GM19240 (cell line): ENCODE results near the gene PDZD11.
"Not testable (repeated sequence)": the region's sequence is repeated elsewhere in the genome, so short reads cannot be mapped to it uniquely, and the experiment has no call there.

ENCODE experiments used
- DNase-seq: peaks from one replicate; pipeline ENCODE4 v3.0.0; 2011; ENCODE audit warnings: low spot score; ENCODE audit not compliant: insufficient read length

PDZD11 gene

GRCh38 chrX:70289793-70290770 is at the start of gene PDZD11, which contains the start of gene KIF4A:
PDZD11 (minus strand) TSS chrX:70289927; CDS start chrX:70289341, 586 bp downstream.
KIF4A (plus strand) TSS chrX:70290104; CDS start chrX:70290459, 355 bp downstream.
- DNase-seq = peak; percentile 88

GRCh38 chrX:70338290-70338689 is 48.6 kb upstream of the PDZD11 start:
- DNase-seq = no peak

- no peak for DNase-seq
Measured at GRCh38 chrX:70336767-70337166, 47.0 kb upstream of the PDZD11 start.

GRCh38 chrX:70332600-70332999 is 42.9 kb upstream of the PDZD11 start:
- DNase-seq = no peak

- DNase-seq = no peak
Measured at GRCh38 chrX:70331161-70331560, 41.4 kb upstream of the PDZD11 start.

- no peak for DNase-seq
Measured at GRCh38 chrX:70324326-70324725, 34.6 kb upstream of the PDZD11 start.

GRCh38 chrX:70323628-70324027 is 33.9 kb upstream of the PDZD11 start:
- DNase-seq = not testable (repeated sequence)

GRCh38 chrX:70322784-70323183 is 33.1 kb upstream of the PDZD11 start:
- no peak for DNase-seq

- DNase-seq = no peak
Measured at GRCh38 chrX:70313503-70313902, 23.8 kb upstream of the PDZD11 start.

- no peak for DNase-seq
Measured at GRCh38 chrX:70301716-70302115, 12.0 kb upstream of the PDZD11 start.

GRCh38 chrX:70293621-70294020 is 3.9 kb upstream of the PDZD11 start:
- no peak for DNase-seq

- no peak for DNase-seq
Measured at GRCh38 chrX:70292788-70293187, 3.1 kb upstream of the PDZD11 start.

GRCh38 chrX:70289168-70289792 is 447 bp downstream of the PDZD11 start:
- DNase-seq = no peak

GRCh38 chrX:70281951-70282350 is 7.8 kb downstream of the PDZD11 start, which contains the start of gene RAB41:
RAB41 (plus strand) TSS chrX:70282172; CDS start chrX:70282218, 46 bp downstream.
- DNase-seq = no peak

- DNase-seq = no peak
Measured at GRCh38 chrX:70280573-70280972, 9.2 kb downstream of the PDZD11 start.

- no peak for DNase-seq
Measured at GRCh38 chrX:70279081-70279480, 10.6 kb downstream of the PDZD11 start.

GRCh38 chrX:70274029-70274428 is 15.7 kb downstream of the PDZD11 start:
- DNase-seq = not testable (repeated sequence)

- DNase-seq = no peak
Measured at GRCh38 chrX:70268034-70268433, 21.7 kb downstream of the PDZD11 start, which contains the start of gene ARR3. ARR3 (plus strand) TSS chrX:70268334; CDS start chrX:70269386, 1,052 bp downstream.

GRCh38 chrX:70264784-70265183 is 24.9 kb downstream of the PDZD11 start:
- no peak for DNase-seq

GRCh38 chrX:70262952-70263567 is 26.7 kb downstream of the PDZD11 start:
- peak; percentile 8 for DNase-seq

- no peak for DNase-seq
Measured at GRCh38 chrX:70260104-70260503, 29.6 kb downstream of the PDZD11 start, which contains the start of gene P2RY4. P2RY4 (minus strand) TSS chrX:70260204; CDS start chrX:70259624, 580 bp downstream.
